HepG2 (cell line): ENCODE measurements around the gene SUSD6. TPM values are rescaled to one million over a fixed set of nuclear protein-coding genes. Genes with fewer than 3 reads are reported as not detected.

ENCODE experiments used
- ATAC-seq: fragments of 200-7000 bp; cut with Tn5 transposase; 3 replicates; pipeline ENCODE4 v1.9.1; 2020; ENCODE audit warnings: mild to moderate bottlenecking, moderate library complexity
- BruUV-seq: library from RNA; stranded (reverse); fragments of 400-500 nt; replicated peaks from 2 replicates; lab custom pipeline; 2021; lab: Mats Ljungman, UMichigan
- CTCF ChIA-PET: fragments of 300-600 bp; formaldehyde crosslinking; extraction: SDS; loops from one replicate; lab custom pipeline; 2021; ENCODE audit warnings: low total read pairs, inconsistent platforms, low intra/inter-chr PET ratio; lab: Yijun Ruan, JAX
- POLR2A ChIA-PET: fragments of 350-600 bp; sonication (Branson Sonifier 250); formaldehyde crosslinking; loops from one replicate; lab custom pipeline; 2020; ENCODE audit warnings: antibody characterized with exemption, inconsistent platforms; lab: Yijun Ruan, JAX
- DNase-seq: peaks from one replicate; pipeline ENCODE4 v3.0.0-alpha.2; 2015; ENCODE audit warnings: low spot score
- FAIRE-seq: peaks from 3 replicates; lab custom pipeline; 2011; peaks lifted over from hg19 to GRCh38; lab: Jason Lieb, UNC
- H2AFZ ChIP-seq: one replicate; pipeline ENCODE4 v1.6.1; 2011; ENCODE audit warnings: low read length, inconsistent platforms
- H3K27ac ChIP-seq: fragments of 300-600 bp; 3 replicates; pipeline ENCODE4 v1.8.0; 2011; ENCODE audit warnings: mixed run types, mild to moderate bottlenecking, mixed read lengths, low read length, inconsistent platforms; ENCODE audit not compliant: insufficient read depth; ENCODE audit errors: extremely low read length
- H3K27me3 ChIP-seq, 2 experiments: fragments of 200-600 bp in 1 of 2; 2 replicates in 1 of 2; 3 replicates in 1 of 2; pipeline versions ENCODE4 v1.6.0 to v1.8.0; 2011; ENCODE audit warnings: low read length in 2 of 2, mild to moderate bottlenecking in 2 of 2, moderate library complexity in 2 of 2, inconsistent platforms in 1 of 2; ENCODE audit not compliant: insufficient read depth in 2 of 2, control insufficient read depth in 1 of 2
- H3K36me3 ChIP-seq, 2 experiments: fragments of 200-600 bp in 1 of 2; replicated peaks in 1 of 2; 2 replicates in 1 of 2; 3 replicates in 1 of 2; pipeline versions ENCODE4 v1.5.1 to v1.8.0; 2011; ENCODE audit warnings: low read length in 2 of 2, inconsistent platforms in 1 of 2; ENCODE audit not compliant: insufficient read depth in 2 of 2, control insufficient read depth in 1 of 2
- H3K4me1 ChIP-seq: 2 replicates; pipeline ENCODE4 v1.5.1; 2012; ENCODE audit warnings: low read length, inconsistent platforms; ENCODE audit not compliant: insufficient read depth
- H3K4me2 ChIP-seq: 2 replicates; pipeline ENCODE4 v1.6.0; 2011; ENCODE audit warnings: low read depth, low read length, inconsistent platforms
- H3K4me3 ChIP-seq, 3 experiments: fragments of 200-600 bp in 1 of 3; sonication (generic), shearing (Covaris generic) in 1 of 3; replicated peaks in 1 of 3; 2 replicates each; pipeline ENCODE4 v1.5.1; 2011 to 2016; ENCODE audit warnings: low read length in 3 of 3, inconsistent platforms in 2 of 3, low read depth in 2 of 3, mild to moderate bottlenecking in 2 of 3, control low read depth in 1 of 3, mixed read lengths in 1 of 3; ENCODE audit not compliant: insufficient read depth in 1 of 3
- H3K79me2 ChIP-seq: one replicate; pipeline ENCODE4 v1.6.1; 2011; ENCODE audit warnings: low read length, inconsistent platforms; ENCODE audit not compliant: insufficient read depth
- H3K9ac ChIP-seq: 2 replicates; pipeline ENCODE4 v1.6.0; 2011; ENCODE audit warnings: mild to moderate bottlenecking, low read depth, low read length, inconsistent platforms; ENCODE audit not compliant: insufficient read depth
- H3K9me3 ChIP-seq: 2 replicates; pipeline ENCODE4 v1.5.1; 2012; ENCODE audit warnings: mild to moderate bottlenecking, low read length
- H4K20me1 ChIP-seq: 2 replicates; pipeline ENCODE4 v1.6.0; 2011; ENCODE audit warnings: inconsistent platforms, mild to moderate bottlenecking, low read length, moderate library complexity; ENCODE audit not compliant: insufficient read depth
- ELF1 ChIP-seq: sonication (generic); formaldehyde crosslinking; IDR thresholded peaks from 2 replicates; pipeline ENCODE4 v1.4.0; 2020; ENCODE audit warnings: missing genetic modification reagents
- ERF ChIP-seq: IDR thresholded peaks from 2 replicates; pipeline ENCODE4 v1.6.1; 2018; ENCODE audit warnings: missing biosample characterization, missing genetic modification reagents
- FOXA3 ChIP-seq: IDR thresholded peaks from 2 replicates; pipeline ENCODE4 v1.6.1; 2016; ENCODE audit warnings: missing genetic modification reagents, missing compliant biosample characterization
- FOXP1 ChIP-seq, 2 experiments: fragments of 450-650 bp in 1 of 2; IDR thresholded peaks; 2 replicates each; pipeline ENCODE4 v1.6.1; 2017 to 2018; ENCODE audit warnings: antibody characterized with exemption in 1 of 2
- GATAD2A ChIP-seq: IDR thresholded peaks from 2 replicates; pipeline ENCODE4 v1.6.1; 2016
- IRF2 ChIP-seq: IDR thresholded peaks from 2 replicates; pipeline ENCODE4 v1.6.1; 2018; ENCODE audit warnings: missing genetic modification reagents, missing compliant biosample characterization
- JUN ChIP-seq: sonication (generic); formaldehyde crosslinking; IDR thresholded peaks from 2 replicates; pipeline ENCODE4 v1.4.0; 2020; ENCODE audit warnings: mild to moderate bottlenecking, missing genetic modification reagents
- MEIS1 ChIP-seq: sonication (generic); formaldehyde crosslinking; IDR thresholded peaks from 2 replicates; pipeline ENCODE4 v1.9.0; 2021; ENCODE audit warnings: mild to moderate bottlenecking, missing genetic modification reagents, moderate library complexity, borderline replicate concordance
- PAWR ChIP-seq: sonication (generic); formaldehyde crosslinking; IDR thresholded peaks from 2 replicates; pipeline ENCODE4 v1.4.0; 2020; ENCODE audit warnings: missing genetic modification reagents, mild to moderate bottlenecking, borderline replicate concordance
- PAX8 ChIP-seq: sonication (generic); formaldehyde crosslinking; IDR thresholded peaks from 2 replicates; pipeline ENCODE4 v1.8.0; 2022; ENCODE audit warnings: mild to moderate bottlenecking, missing genetic modification reagents, borderline replicate concordance
- PRDM10 ChIP-seq: sonication (generic); formaldehyde crosslinking; IDR thresholded peaks from 2 replicates; pipeline ENCODE4 v1.4.0; 2020; ENCODE audit warnings: low read depth, missing genetic modification reagents
- SIX4 ChIP-seq: sonication (generic); formaldehyde crosslinking; IDR thresholded peaks from 2 replicates; pipeline ENCODE4 v1.4.0; 2020; ENCODE audit warnings: missing genetic modification reagents
- SMAD3 ChIP-seq: sonication (generic); formaldehyde crosslinking; IDR thresholded peaks from 2 replicates; pipeline ENCODE4 v1.4.0; 2020; ENCODE audit warnings: missing genetic modification reagents
- TAF1 ChIP-seq: sonication (generic); formaldehyde crosslinking; IDR thresholded peaks from 2 replicates; pipeline ENCODE4 v1.4.0; 2020; ENCODE audit warnings: missing genetic modification reagents
- ZBTB8A ChIP-seq: sonication (generic); formaldehyde crosslinking; IDR thresholded peaks from 2 replicates; pipeline ENCODE4 v1.4.0; 2020; ENCODE audit warnings: mild to moderate bottlenecking, low read depth, missing genetic modification reagents, borderline replicate concordance
- ZFX ChIP-seq: sonication (generic); formaldehyde crosslinking; IDR thresholded peaks from 2 replicates; pipeline ENCODE4 v1.4.0; 2020; ENCODE audit warnings: mild to moderate bottlenecking, low read depth, missing genetic modification reagents, moderate library complexity
- ZNF124 ChIP-seq: sonication (generic); formaldehyde crosslinking; IDR thresholded peaks from 2 replicates; pipeline ENCODE4 v1.4.0; 2020; ENCODE audit warnings: missing genetic modification reagents
- ZNF749 ChIP-seq: sonication (generic); formaldehyde crosslinking; IDR thresholded peaks from 2 replicates; pipeline ENCODE4 v1.8.0; 2022; ENCODE audit warnings: mild to moderate bottlenecking, missing genetic modification reagents, moderate library complexity, borderline replicate concordance
- WGBS: methylation state at CpG from one replicate; pipeline ENCODE4 v1.1.6; 2017; ENCODE audit warnings: low lambda C conversion rate; 5-methylcytosine and 5-hydroxymethylcytosine counted together
- in situ Hi-C: cut with HindIII; loops from 2 replicates; pipeline ENCODE4 v1.10.0; 2017; ENCODE audit warnings: low pct_unique_long_range_greater_than_20kb; ENCODE audit not compliant: extremely low pct_ligation_motif_present
- intact Hi-C: fragments of 100-400 bp; cut with micrococcal nuclease; formaldehyde crosslinking; loops from one replicate; pipeline ENCODE4 v1.10.0; 2022; ENCODE audit not compliant: unreplicated experiment
- polyA plus RNA-seq, 8 experiments: library from polyadenylated mRNA; depleted of rRNA in 3 of 8; stranded (reverse) in 7 of 8; unstranded in 1 of 8; fragments of >200 nt; fragmentation: Illumina TruSeq in 4 of 8; extraction: Trizol in 4 of 8; gene quantifications; 2 replicates each; pipeline versions ENCODE4 v1.2.1 to v1.2.3, GENCODE V29; 2011 to 2016; ENCODE audit warnings: low read depth in 4 of 8, missing spikeins in 1 of 8, mixed read lengths in 1 of 8; ENCODE audit not compliant: insufficient read depth in 1 of 8
- total RNA-seq, 5 experiments: library from RNA; depleted of rRNA; stranded (reverse); fragments of >200 nt; fragmentation: Illumina TruSeq; extraction: Trizol; gene quantifications; 2 replicates each; pipeline ENCODE4 v1.2.3, GENCODE V29; 2016; ENCODE audit warnings: low read depth in 1 of 5
- TF ChIP-seq, protein P1 (sequence below): sonication (generic); formaldehyde crosslinking; IDR thresholded peaks from 2 replicates; pipeline ENCODE4 v1.5.0; 2020; ENCODE audit warnings: missing genetic modification reagents

Gene SUSD6
- total and polyA plus RNA-seq, 2 of the 13 experiments (the other 11 are each of a cell fraction or from before 2014, with no cell fraction given), result 7.2 to 7.4 TPM

GRCh38 chr14:69711477-69711876 lies 100.1 kb downstream of the SUSD6 start:
- ATAC-seq, result no peak
- no peak overlapping the region for H3K27ac ChIP-seq
- TF ChIP-seq JUN (CRISPR knock-in tag), result no peak
- no peak for TF ChIP-seq PAWR
- TF ChIP-seq GATAD2A, result no peak
- TF ChIP-seq MEIS1 (CRISPR knock-in tag), result no peak
- TF ChIP-seq, protein P1, sequence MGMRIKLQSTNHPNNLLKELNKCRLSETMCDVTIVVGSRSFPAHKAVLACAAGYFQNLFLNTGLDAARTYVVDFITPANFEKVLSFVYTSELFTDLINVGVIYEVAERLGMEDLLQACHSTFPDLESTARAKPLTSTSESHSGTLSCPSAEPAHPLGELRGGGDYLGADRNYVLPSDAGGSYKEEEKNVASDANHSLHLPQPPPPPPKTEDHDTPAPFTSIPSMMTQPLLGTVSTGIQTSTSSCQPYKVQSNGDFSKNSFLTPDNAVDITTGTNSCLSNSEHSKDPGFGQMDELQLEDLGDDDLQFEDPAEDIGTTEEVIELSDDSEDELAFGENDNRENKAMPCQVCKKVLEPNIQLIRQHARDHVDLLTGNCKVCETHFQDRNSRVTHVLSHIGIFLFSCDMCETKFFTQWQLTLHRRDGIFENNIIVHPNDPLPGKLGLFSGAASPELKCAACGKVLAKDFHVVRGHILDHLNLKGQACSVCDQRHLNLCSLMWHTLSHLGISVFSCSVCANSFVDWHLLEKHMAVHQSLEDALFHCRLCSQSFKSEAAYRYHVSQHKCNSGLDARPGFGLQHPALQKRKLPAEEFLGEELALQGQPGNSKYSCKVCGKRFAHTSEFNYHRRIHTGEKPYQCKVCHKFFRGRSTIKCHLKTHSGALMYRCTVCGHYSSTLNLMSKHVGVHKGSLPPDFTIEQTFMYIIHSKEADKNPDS, result no peak
- no peak for TF ChIP-seq FOXA3 (CRISPR knock-in tag)
- no peak for TF ChIP-seq ZFX (CRISPR knock-in tag)
- no peak for TF ChIP-seq FOXP1 (IDR thresholded peaks at IDR 0.05)
- no peak for TF ChIP-seq FOXP1 (CRISPR knock-in tag; IDR thresholded peaks at IDR 0.05)
- no peak for TF ChIP-seq ELF1 (CRISPR knock-in tag)
- no peak for TF ChIP-seq TAF1 (CRISPR knock-in tag)
- no peak for TF ChIP-seq ZNF749
- TF ChIP-seq PAX8 (CRISPR knock-in tag), result no peak
- no peak for TF ChIP-seq PRDM10 (CRISPR knock-in tag)
- TF ChIP-seq ZBTB8A (CRISPR knock-in tag), result no peak
- no peak for TF ChIP-seq SMAD3
- no peak for TF ChIP-seq SIX4
- TF ChIP-seq ERF (CRISPR knock-in tag), result no peak
- no peak for TF ChIP-seq ZNF124
- no peak for TF ChIP-seq IRF2 (CRISPR knock-in tag)
- TF ChIP-seq, all 625 proteins: peak for 0
- no peak overlapping the region for H3K4me3 ChIP-seq
- H2AFZ ChIP-seq, result no peak overlapping the region
- peaks cover 5 to 25% of the 10 kb centered on the region in 2 experiments; a peak in 4 of 5 replicates for H3K36me3 ChIP-seq
- no peaks in the 10 kb centered on the region for H3K9me3 ChIP-seq
- CTCF ChIA-PET, result no interaction called here
- POLR2A ChIA-PET, result no interaction called here
- no peak overlapping the region for H3K9ac ChIP-seq
- in situ Hi-C loops, result no loop called here
- no peaks in the 10 kb centered on the region for H3K27me3 ChIP-seq
- FAIRE-seq, result no peak
- 93% methylated on average over 1 of the region's 1 CpG for WGBS
- no peak for DNase-seq
- intact Hi-C loops, result loop anchor here (5.0 kb wide), 1 partner anchor 99 kb away; the partner anchor contains the start of gene SUSD6
- H3K4me2 ChIP-seq, result no peak overlapping the region
- H3K79me2 ChIP-seq, result no peaks in the 10 kb centered on the region
- peaks cover 38% of the 10 kb centered on the region for H3K4me1 ChIP-seq
- H4K20me1 ChIP-seq, result no peaks in the 10 kb centered on the region; the same call in 1 of the 2 replicates
- no TSS peak for BruUV-seq
